Activated naive CD4-positive, alpha-beta T cell treated with anti-CD3 and anti-CD28 coated beads for 36 hours (primary cell): ENCODE measurements around the gene DIRAS2. TPM values are rescaled to one million over a fixed set of nuclear protein-coding genes. Genes with fewer than 3 reads are reported as not detected.

ENCODE experiments used
- CTCF ChIA-PET: fragments of 350-600 bp; sonication (Branson Sonifier 250); formaldehyde crosslinking; loops from one replicate; lab custom pipeline; 2021; ENCODE audit warnings: antibody characterized with exemption; lab: Charles Lee
- DNase-seq: peaks from one replicate; pipeline ENCODE4 v3.0.0-alpha.2; 2020
- H3K27ac Mint-ChIP-seq: one replicate; pipeline ENCODE4 v1.8.0; 2021; ENCODE audit warnings: mild to moderate bottlenecking, mixed read lengths
- H3K27me3 Mint-ChIP-seq: one replicate; pipeline ENCODE4 v1.8.0; 2021; ENCODE audit warnings: low read depth, mixed read lengths
- H3K36me3 Mint-ChIP-seq: one replicate; pipeline ENCODE4 v1.8.0; 2021; ENCODE audit warnings: low read depth, mixed read lengths
- H3K4me1 Mint-ChIP-seq: one replicate; pipeline ENCODE4 v1.8.0; 2021; ENCODE audit warnings: low read depth, mixed read lengths
- H3K4me3 Mint-ChIP-seq: one replicate; pipeline ENCODE4 v1.8.0; 2021; ENCODE audit warnings: mild to moderate bottlenecking, moderate library complexity, mixed read lengths
- H3K9me3 Mint-ChIP-seq: one replicate; pipeline ENCODE4 v1.8.0; 2021; ENCODE audit warnings: mixed read lengths
- intact Hi-C: fragments of 100-400 bp; cut with micrococcal nuclease; formaldehyde crosslinking; loops from one replicate; pipeline ENCODE4 v1.15.1; 2023
- total RNA-seq, 2 experiments: library from RNA; stranded (reverse); gene quantifications; one replicate each; pipeline ENCODE4 v1.2.3, GENCODE V29; 2021

DIRAS2 gene
- total RNA-seq, 2 experiments from 2014 or later, result not detected

DNA sequence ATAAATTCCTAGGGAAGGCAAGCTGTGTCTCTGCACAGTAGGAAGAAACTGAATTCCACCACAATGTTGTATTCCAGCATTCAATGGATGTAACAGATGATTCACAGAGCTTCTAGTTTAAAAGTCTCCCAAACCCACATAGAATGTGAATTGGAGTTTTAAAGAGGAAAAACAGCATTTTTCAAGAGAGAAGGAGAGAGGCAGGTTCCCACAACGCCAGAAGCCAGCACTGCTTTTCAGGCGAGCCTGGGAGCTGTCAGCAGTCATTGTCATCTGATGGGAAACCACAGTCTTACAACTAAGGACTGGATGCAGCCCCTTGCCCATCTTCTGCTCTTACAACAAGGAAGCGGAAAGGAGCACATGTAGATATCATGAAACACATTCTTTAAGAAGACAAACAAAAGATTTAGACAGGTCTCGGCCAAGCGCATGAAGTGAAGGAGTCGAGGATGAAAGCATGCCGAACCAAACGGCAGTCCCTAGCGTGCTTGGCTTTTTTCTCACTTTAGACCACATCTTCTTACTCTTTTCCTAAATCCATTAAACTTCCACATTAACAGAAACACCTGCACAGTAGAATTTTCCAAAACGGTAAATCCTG lies 638 bp downstream of the DIRAS2 start:
- Mint-ChIP-seq H3K4me1 (peaks cover 5% of the 10 kb centered on the region), H3K27ac (no peak overlapping the region), H3K27me3 (peaks cover 55% of the 10 kb centered on the region), H3K9me3 (no peaks in the 10 kb centered on the region), H3K36me3 (no peaks in the 10 kb centered on the region), H3K4me3 (peak overlapping the region; percentile 39)
- no peak for DNase-seq
- CTCF ChIA-PET, result no interaction called here
- intact Hi-C loops, result loop anchor here (2.0 kb wide), 1 partner anchor 415 kb away; no protein-coding TSS in a partner anchor

DNA sequence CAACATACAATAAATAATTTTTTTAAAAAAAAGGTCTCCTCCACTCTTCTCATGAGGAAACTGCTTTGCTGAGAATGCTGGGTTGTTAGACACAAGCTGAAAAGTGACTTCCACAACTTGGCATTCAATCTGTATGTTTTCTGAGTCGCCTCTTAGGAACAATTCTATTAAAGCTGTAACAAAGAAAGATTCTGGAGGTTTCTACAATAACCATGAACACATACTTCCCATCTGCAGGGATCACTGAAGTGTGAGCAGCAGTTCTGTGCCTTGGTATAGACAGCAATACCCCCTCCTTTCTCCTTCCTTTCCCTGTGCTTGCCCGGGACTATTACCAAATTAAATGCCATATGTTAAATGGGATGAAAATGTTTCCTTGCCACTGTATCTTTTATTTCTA lies 1.5 kb downstream of the DIRAS2 start:
- Mint-ChIP-seq H3K4me3 (no peak overlapping the region), H3K9me3 (no peaks in the 10 kb centered on the region), H3K4me1 (peaks cover 5% of the 10 kb centered on the region), H3K36me3 (no peaks in the 10 kb centered on the region), H3K27ac (no peak overlapping the region), H3K27me3 (peaks cover 49% of the 10 kb centered on the region)
- DNase-seq, result no peak
- intact Hi-C loops, result no loop called here
- CTCF ChIA-PET, result no interaction called here

DNA sequence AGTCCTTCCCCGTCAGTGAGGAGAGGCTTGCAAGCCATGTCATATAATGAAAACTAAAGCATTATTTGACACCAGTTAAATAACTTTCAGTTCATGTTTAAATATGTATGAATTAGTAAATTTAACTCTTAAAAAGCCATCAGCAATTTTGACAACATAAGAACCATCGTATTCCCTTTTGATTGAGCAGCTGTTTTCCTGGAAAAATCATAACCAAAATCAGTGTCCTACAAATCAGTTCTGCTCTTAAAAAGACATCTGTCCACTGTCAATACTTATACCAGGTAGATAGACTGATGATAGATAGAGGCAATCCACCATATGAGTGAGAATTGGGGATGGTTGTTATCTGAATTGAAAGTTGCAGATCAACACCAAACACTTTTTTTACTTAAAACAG lies 2.3 kb downstream of the DIRAS2 start:
- intact Hi-C loops, result no loop called here
- Mint-ChIP-seq H3K4me3 (no peak overlapping the region), H3K36me3 (no peaks in the 10 kb centered on the region), H3K4me1 (peaks cover 5% of the 10 kb centered on the region), H3K27ac (no peak overlapping the region), H3K9me3 (no peaks in the 10 kb centered on the region), H3K27me3 (peaks cover 44% of the 10 kb centered on the region)
- DNase-seq, result no peak
- CTCF ChIA-PET, result no interaction called here

DNA sequence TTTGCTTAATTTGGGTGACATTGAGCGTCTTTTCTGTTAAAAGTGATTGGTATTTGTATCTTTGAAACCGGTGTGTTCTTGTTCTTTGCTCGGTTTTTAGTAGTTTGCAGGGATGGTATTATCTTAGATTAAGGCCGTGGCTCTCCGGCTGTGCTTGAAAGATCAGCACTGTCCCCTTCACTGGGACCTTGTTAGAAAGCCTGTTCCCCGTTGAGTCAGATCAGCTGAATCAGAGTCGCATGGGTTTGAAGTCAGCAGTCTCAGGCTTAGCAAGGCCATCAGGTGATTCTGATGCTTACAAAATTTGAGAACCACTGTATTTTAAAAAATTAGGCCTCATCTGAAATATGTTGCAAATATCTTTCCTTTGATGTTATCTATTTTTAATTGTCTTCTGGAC lies 5.0 kb downstream of the DIRAS2 start:
- intact Hi-C loops, result no loop called here

DNA sequence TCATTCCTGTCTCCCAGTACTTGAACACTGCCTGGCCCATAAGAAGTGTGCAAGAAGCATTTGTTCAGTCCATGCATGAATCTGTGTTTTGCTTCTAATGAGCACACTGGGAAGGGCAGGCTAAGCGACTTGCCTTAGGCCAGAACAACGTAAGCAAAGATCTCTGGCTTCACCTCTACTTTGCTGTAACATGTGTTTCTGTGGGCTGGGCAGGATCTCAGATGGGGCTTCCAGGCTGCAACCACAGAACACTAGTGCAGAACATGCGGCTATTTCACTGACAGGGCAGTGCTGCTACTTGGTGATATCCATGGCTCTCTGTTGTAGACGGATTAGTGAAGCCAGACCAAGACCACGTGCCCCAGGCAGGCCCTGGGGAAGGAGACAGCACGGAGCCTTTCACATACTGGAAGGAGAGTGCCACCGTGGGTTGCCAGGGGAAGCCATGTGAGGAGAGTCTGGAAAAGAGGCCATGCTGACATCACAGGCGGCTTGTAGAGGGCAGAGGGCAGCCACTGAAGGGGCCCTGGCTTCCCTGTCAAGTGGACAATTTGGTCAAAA lies 9.9 kb downstream of the DIRAS2 start:
- CTCF ChIA-PET, result no interaction called here
- DNase-seq, result no peak
- no peak overlapping the region for H3K27ac Mint-ChIP-seq
- peaks cover 3% of the 10 kb centered on the region for H3K27me3 Mint-ChIP-seq
- no peaks in the 10 kb centered on the region for H3K9me3 Mint-ChIP-seq
- no peaks in the 10 kb centered on the region for H3K36me3 Mint-ChIP-seq
- intact Hi-C loops, result no loop called here
- H3K4me3 Mint-ChIP-seq, result no peak overlapping the region
- no peaks in the 10 kb centered on the region for H3K4me1 Mint-ChIP-seq

More for the DNA sequence above, 5.0 kb downstream of the DIRAS2 start:
- peaks cover 3% of the 10 kb centered on the region for H3K4me1 Mint-ChIP-seq
- H3K36me3 Mint-ChIP-seq, result no peaks in the 10 kb centered on the region
- no peak overlapping the region for H3K4me3 Mint-ChIP-seq
- CTCF ChIA-PET, result no interaction called here
- peaks cover 24% of the 10 kb centered on the region for H3K27me3 Mint-ChIP-seq
- no peak overlapping the region for H3K27ac Mint-ChIP-seq
- no peak for DNase-seq
- no peaks in the 10 kb centered on the region for H3K9me3 Mint-ChIP-seq

DNA sequence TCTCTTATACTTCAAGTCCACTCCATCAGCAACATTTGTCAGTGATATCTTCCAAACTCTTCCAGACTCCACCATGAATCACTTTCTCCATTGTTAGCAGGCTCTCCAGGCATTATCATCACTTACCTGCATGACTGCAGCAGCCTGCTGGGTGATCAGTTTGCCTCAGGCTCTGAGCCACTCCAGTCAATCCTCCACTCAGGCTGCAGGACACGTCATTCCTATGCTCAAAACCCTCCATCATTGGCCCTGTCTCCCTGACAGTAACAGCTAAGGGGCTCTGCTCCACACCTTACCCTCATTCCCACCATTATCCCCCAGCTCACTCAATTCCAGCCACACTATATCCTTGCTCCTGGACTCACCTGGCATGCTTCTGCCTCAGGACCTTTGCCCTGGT lies 10.7 kb downstream of the DIRAS2 start:
- Mint-ChIP-seq H3K4me1 (no peaks in the 10 kb centered on the region), H3K36me3 (no peaks in the 10 kb centered on the region), H3K4me3 (no peak overlapping the region), H3K27me3 (no peaks in the 10 kb centered on the region), H3K27ac (no peak overlapping the region), H3K9me3 (no peaks in the 10 kb centered on the region)
- intact Hi-C loops, result no loop called here
- no peak for DNase-seq
- CTCF ChIA-PET, result no interaction called here

DNA sequence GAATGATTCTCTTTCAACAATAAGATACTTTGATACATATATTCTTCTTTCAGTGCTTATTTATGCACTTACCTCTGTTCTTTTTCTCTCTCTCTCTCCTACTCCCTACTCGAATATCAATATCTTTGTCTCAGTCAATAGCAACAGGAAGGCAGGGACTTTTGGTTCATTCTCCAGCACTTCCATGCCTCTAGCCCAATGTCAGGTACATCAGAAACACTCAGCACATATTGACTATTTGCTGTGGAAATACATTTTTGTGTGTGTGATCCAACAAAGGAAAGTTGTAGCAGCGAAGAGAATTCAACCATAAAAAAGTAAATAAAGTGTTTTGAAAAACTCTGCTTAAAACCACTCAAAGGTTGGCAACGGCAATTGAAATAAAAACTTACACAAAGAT lies 12.6 kb downstream of the DIRAS2 start:
- Mint-ChIP-seq H3K36me3 (no peaks in the 10 kb centered on the region), H3K4me1 (no peaks in the 10 kb centered on the region), H3K27ac (no peak overlapping the region), H3K9me3 (no peaks in the 10 kb centered on the region), H3K4me3 (no peak overlapping the region), H3K27me3 (no peaks in the 10 kb centered on the region)
- CTCF ChIA-PET, result no interaction called here
- intact Hi-C loops, result no loop called here
- no peak for DNase-seq

DNA sequence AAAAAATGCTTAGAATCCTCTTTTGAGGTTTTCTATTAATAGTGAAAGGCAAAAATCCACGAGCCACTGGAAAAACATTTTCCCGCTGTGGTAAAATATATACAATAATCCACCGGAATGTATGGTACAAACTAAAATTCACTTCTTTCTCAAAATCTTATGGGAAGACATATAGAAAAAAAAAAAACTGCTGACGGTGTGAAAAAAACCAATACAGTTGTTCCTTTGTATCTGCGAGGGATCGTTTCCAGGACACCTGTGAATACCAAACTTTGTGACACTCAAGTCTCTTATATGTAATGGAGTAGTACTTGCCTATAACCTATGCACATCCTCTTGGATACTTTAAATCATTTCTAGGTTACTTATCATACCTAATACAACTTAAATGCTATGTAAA lies 13.3 kb downstream of the DIRAS2 start:
- no peaks in the 10 kb centered on the region for H3K4me1 Mint-ChIP-seq
- no peaks in the 10 kb centered on the region for H3K9me3 Mint-ChIP-seq
- H3K27ac Mint-ChIP-seq, result no peak overlapping the region
- no peaks in the 10 kb centered on the region for H3K27me3 Mint-ChIP-seq
- no peak for DNase-seq
- H3K36me3 Mint-ChIP-seq, result no peaks in the 10 kb centered on the region
- CTCF ChIA-PET, result no interaction called here
- H3K4me3 Mint-ChIP-seq, result no peak overlapping the region
- intact Hi-C loops, result no loop called here

DNA sequence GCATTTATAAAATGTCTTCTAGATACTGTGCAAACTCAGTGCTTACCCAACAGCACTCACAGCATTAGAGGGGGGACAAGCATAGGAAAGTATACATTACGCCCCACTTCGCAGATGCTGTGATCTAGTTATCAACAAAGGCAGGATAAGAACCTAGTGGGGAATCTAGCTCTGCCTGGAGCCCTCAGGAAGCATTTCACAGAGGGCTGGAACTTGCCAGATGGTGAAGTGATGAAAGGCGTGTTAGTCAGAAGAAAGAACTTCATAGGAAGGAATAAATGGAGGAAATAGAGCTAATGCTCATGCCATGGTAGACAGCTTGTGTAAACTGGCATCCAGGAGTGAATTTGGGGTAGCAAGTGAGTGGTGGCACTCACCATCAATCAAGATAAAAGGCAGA lies 25.8 kb downstream of the DIRAS2 start:
- DNase-seq, result no peak
- no peak overlapping the region for H3K27ac Mint-ChIP-seq
- H3K27me3 Mint-ChIP-seq, result peaks cover 6% of the 10 kb centered on the region
- no peaks in the 10 kb centered on the region for H3K4me1 Mint-ChIP-seq
- H3K36me3 Mint-ChIP-seq, result no peaks in the 10 kb centered on the region
- no peaks in the 10 kb centered on the region for H3K9me3 Mint-ChIP-seq
- intact Hi-C loops, result no loop called here
- no peak overlapping the region for H3K4me3 Mint-ChIP-seq
- CTCF ChIA-PET, result no interaction called here

DNA sequence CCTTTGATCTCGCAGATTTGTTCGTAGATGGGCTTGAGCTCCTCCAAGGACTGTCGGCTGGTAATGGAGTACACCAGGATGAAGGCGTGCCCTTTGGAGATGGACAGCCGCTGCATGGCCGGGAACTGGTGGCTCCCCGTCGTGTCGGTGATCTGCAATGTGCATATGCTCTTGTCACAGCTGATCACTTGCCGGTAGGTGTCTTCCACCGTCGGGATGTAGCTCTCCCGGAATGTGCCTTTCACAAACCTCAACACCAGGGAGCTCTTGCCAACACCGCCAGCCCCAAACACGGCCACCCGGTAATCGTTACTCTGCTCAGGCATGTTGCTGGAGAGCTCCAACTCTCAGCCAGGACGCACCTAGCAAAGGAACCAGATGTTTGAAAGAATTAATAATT lies 29.1 kb downstream of the DIRAS2 start:
- Mint-ChIP-seq H3K27me3 (peaks cover 16% of the 10 kb centered on the region), H3K9me3 (no peaks in the 10 kb centered on the region), H3K4me3 (no peak overlapping the region), H3K27ac (no peak overlapping the region), H3K4me1 (no peaks in the 10 kb centered on the region), H3K36me3 (no peaks in the 10 kb centered on the region)
- DNase-seq, result no peak
- CTCF ChIA-PET, result no interaction called here
- intact Hi-C loops, result no loop called here

DNA sequence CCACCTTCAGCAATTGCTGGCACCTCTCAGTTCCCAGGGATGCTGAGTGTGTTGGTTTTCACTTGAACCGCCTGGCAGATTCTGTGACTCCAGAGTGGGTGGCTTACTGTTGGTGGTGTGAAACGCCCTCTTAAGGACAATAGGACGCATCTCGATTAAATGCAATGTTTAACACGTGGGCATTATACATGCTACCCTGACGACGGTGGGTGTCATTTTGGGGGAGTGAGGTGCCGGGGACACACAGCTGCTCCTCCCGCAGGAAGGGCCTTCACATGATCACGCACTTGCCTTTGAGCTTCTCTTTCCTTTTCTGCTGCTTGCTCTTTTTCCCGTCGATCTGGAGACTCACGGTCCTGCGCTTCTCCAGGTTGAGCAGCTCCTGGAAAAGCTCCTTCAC lies 29.7 kb downstream of the DIRAS2 start:
- no peak for DNase-seq

DNA sequence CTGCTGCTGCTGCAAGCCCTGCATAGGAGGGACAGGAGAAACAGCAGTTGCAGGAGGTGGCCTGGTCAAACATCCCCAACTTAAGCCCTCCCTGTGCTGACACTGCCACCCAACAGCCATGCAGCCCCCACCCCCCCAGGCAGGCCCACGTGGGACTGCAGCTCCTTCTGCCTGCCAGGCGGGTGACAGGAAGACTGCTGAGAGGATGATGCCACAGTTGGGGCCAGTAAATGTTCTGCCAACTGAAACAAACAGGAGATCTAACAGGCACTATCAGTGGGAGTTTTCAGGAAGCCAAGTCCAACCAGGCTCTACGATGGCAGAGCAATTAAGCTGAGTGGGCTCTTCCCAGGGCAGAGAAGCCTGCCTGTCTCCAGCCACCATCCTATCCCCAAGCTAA lies 31.1 kb downstream of the DIRAS2 start:
- no peak overlapping the region for H3K4me3 Mint-ChIP-seq
- peaks cover 16% of the 10 kb centered on the region for H3K27me3 Mint-ChIP-seq
- no peak for DNase-seq
- H3K36me3 Mint-ChIP-seq, result no peaks in the 10 kb centered on the region
- no peaks in the 10 kb centered on the region for H3K4me1 Mint-ChIP-seq
- no peaks in the 10 kb centered on the region for H3K9me3 Mint-ChIP-seq
- intact Hi-C loops, result no loop called here
- CTCF ChIA-PET, result interaction anchor here (0.6 kb wide), 1 partner anchor 237 kb away, joined by 3 read pairs; no protein-coding TSS in a partner anchor
- H3K27ac Mint-ChIP-seq, result no peak overlapping the region

More for the DNA sequence above, 29.7 kb downstream of the DIRAS2 start:
- H3K36me3 Mint-ChIP-seq, result no peaks in the 10 kb centered on the region
- peaks cover 16% of the 10 kb centered on the region for H3K27me3 Mint-ChIP-seq
- no peaks in the 10 kb centered on the region for H3K4me1 Mint-ChIP-seq
- intact Hi-C loops, result no loop called here
- H3K9me3 Mint-ChIP-seq, result no peaks in the 10 kb centered on the region
- no peak overlapping the region for H3K27ac Mint-ChIP-seq
- H3K4me3 Mint-ChIP-seq, result no peak overlapping the region
- CTCF ChIA-PET, result no interaction called here

DNA sequence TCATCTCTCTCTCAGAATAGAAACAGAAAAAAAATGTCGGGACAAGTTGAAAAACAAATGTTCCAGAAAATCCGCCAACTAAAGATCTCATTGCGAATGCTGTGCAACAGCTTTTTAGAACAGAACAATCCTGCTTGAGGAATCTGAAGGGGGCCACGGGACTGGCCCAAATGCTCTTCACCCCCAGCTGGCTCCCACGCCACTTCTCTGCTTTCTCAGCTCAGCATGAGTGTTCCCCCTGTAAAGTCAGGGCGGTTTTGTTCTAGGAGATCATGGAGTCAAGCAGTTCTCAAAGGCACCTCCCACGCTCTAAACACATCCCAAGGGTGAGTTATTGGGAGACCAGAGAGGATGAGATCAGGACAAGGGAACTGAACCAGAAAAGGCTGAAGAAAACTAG lies 31.5 kb downstream of the DIRAS2 start:
- no peak overlapping the region for H3K27ac Mint-ChIP-seq
- DNase-seq, result no peak
- CTCF ChIA-PET, result interaction anchor here (0.9 kb wide), 1 partner anchor 26 kb away, joined by 3 read pairs; no protein-coding TSS in a partner anchor
- H3K4me3 Mint-ChIP-seq, result no peak overlapping the region
- H3K4me1 Mint-ChIP-seq, result no peaks in the 10 kb centered on the region
- H3K9me3 Mint-ChIP-seq, result no peaks in the 10 kb centered on the region
- intact Hi-C loops, result no loop called here
- H3K36me3 Mint-ChIP-seq, result no peaks in the 10 kb centered on the region
- H3K27me3 Mint-ChIP-seq, result peaks cover 16% of the 10 kb centered on the region
